SK-N-MC (cell line): ENCODE measurements around the gene SPATA25.
"Not testable (repeated sequence)": the region's sequence is repeated elsewhere in the genome, so short reads cannot be mapped to it uniquely, and the experiment has no call there.

Experiments
- DNase-seq: peaks from one replicate; pipeline ENCODE4 v3.0.0-alpha.2; 2011; ENCODE audit warnings: low read depth, low spot score
- H3K27ac ChIP-seq: fragments of 200-600 bp; sonication (generic); 2 replicates; pipeline ENCODE4 v1.5.1; 2016; ENCODE audit warnings: mixed run types
- H3K36me3 ChIP-seq: fragments of 200-600 bp; sonication (generic); 2 replicates; pipeline ENCODE4 v1.6.1; 2017; ENCODE audit warnings: antibody characterized with exemption, low read length, mixed read lengths; ENCODE audit not compliant: insufficient read depth
- H3K4me3 ChIP-seq: fragments of 200-600 bp; sonication (generic); 2 replicates; pipeline ENCODE4 v1.5.1; 2016
- H3K9ac ChIP-seq: fragments of 200-600 bp; sonication (generic); 2 replicates; pipeline ENCODE4 v1.8.0; 2017; ENCODE audit warnings: mixed run types, mixed read lengths; ENCODE audit not compliant: insufficient read length
- H3K9me3 ChIP-seq: fragments of 200-600 bp; sonication (generic); 2 replicates; pipeline ENCODE4 v1.6.1; 2017; ENCODE audit warnings: low read depth, mild to moderate bottlenecking, antibody characterized with exemption, low read length, moderate library complexity, mixed read lengths
- EZH2 ChIP-seq: fragments of 200-600 bp; sonication (generic); IDR thresholded peaks from one replicate; pipeline ENCODE4 v1.6.1; 2017; ENCODE audit warnings: antibody characterized with exemption
- FOXP2 ChIP-seq: optimal IDR thresholded peaks from 2 replicates; pipeline ENCODE3; 2011; ENCODE audit warnings: mild to moderate bottlenecking, moderate library complexity; ENCODE audit not compliant: insufficient read depth; ENCODE audit errors: extremely low read length, control extremely low read depth
- POLR2AphosphoS5 ChIP-seq: IDR thresholded peaks from 2 replicates; pipeline ENCODE4 v1.6.1; 2012; ENCODE audit warnings: mild to moderate bottlenecking, low read depth, low read length, borderline replicate concordance

Gene SPATA25

GRCh38 chr20:45887346-45887715, at the start of gene SPATA25:
Gene SPATA25 (minus strand): TSS chr20:45887622. CDS start chr20:45887590, 32 bp downstream.
- Histone ChIP-seq H3K9me3 (no peaks in the 10 kb centered on the region), H3K27ac (no peak within 1 kb of the TSS), H3K36me3 (peaks cover 17% of the 10 kb centered on the region; the same call in 1 of the 2 replicates), H3K4me3 (no peak within 1 kb of the TSS), H3K9ac (no peak within 1 kb of the TSS)
- no peak for TF ChIP-seq EZH2
- no peak for TF ChIP-seq FOXP2
- no peak for TF ChIP-seq POLR2AphosphoS5
- no peak for DNase-seq

GRCh38 chr20:45935416-45936046, 48.1 kb upstream of the SPATA25 start:
- peak overlapping the region; percentile 98 for H3K4me3 ChIP-seq
- no peak for DNase-seq
- H3K9me3 ChIP-seq, result no peaks in the 10 kb centered on the region
- TF ChIP-seq EZH2 (no peak), FOXP2 (no peak), POLR2AphosphoS5 (no peak)
- H3K36me3 ChIP-seq, result peaks cover 34% of the 10 kb centered on the region
- no peak overlapping the region for H3K27ac ChIP-seq
- H3K9ac ChIP-seq, result peak overlapping the region; percentile 81

- Histone ChIP-seq H3K4me3 (peak within 1 kb of the TSS; percentile 98), H3K9me3 (no peaks in the 10 kb centered on the region), H3K9ac (peak within 1 kb of the TSS; percentile 100), H3K36me3 (peaks cover 27% of the 10 kb centered on the region), H3K27ac (peak within 1 kb of the TSS; percentile 100)
- TF ChIP-seq POLR2AphosphoS5 (peak; percentile 79), FOXP2 (peak; percentile 73), EZH2 (no peak)
- DNase-seq, result peak; percentile 92
These were observed 47.4 kb upstream of the SPATA25 start, which contains the start of gene PCIF1 for GRCh38 chr20:45934586-45935415. Gene PCIF1 (plus strand): TSS chr20:45934683. CDS start chr20:45939000, 4,317 bp downstream.

- H3K9ac ChIP-seq, result peak overlapping the region; percentile 100
- no peak for TF ChIP-seq FOXP2
- TF ChIP-seq POLR2AphosphoS5, result no peak; the same call in 1 of the 2 replicates
- TF ChIP-seq EZH2, result no peak
- DNase-seq, result no peak
- H3K9me3 ChIP-seq, result no peaks in the 10 kb centered on the region
- H3K36me3 ChIP-seq, result peaks cover 20% of the 10 kb centered on the region
- peak overlapping the region; percentile 98 for H3K4me3 ChIP-seq
- H3K27ac ChIP-seq, result peak overlapping the region; percentile 100
These were observed 46.7 kb upstream of the SPATA25 start for GRCh38 chr20:45934046-45934585.

- H3K36me3 ChIP-seq, result peaks cover 14% of the 10 kb centered on the region
- peak overlapping the region; percentile 98 for H3K4me3 ChIP-seq
- DNase-seq, result peak; percentile 40
- no peaks in the 10 kb centered on the region for H3K9me3 ChIP-seq
- H3K9ac ChIP-seq, result peak overlapping the region; percentile 100
- peak overlapping the region; percentile 100 for H3K27ac ChIP-seq
- TF ChIP-seq POLR2AphosphoS5 (peak; percentile 68; the same call in 1 of the 2 replicates), EZH2 (no peak)
These were observed 46.0 kb upstream of the SPATA25 start for GRCh38 chr20:45933266-45934045.

- not testable (repeated sequence) for H3K9ac ChIP-seq, H3K4me3 ChIP-seq, H3K27ac ChIP-seq, H3K36me3 ChIP-seq, H3K9me3 ChIP-seq, DNase-seq
These were observed 44.3 kb upstream of the SPATA25 start for GRCh38 chr20:45931680-45932079.

GRCh38 chr20:45927071-45927878, 39.9 kb upstream of the SPATA25 start:
- Histone ChIP-seq H3K4me3 (no peak overlapping the region), H3K27ac (no peak overlapping the region), H3K9ac (no peak overlapping the region), H3K9me3 (no peaks in the 10 kb centered on the region), H3K36me3 (no peaks in the 10 kb centered on the region)
- no peak for DNase-seq
- TF ChIP-seq FOXP2 (no peak), EZH2 (no peak), POLR2AphosphoS5 (no peak)
